Activated CD8-positive, alpha-beta T cell treated with anti-CD3 and anti-CD28 coated beads for 36 hours (primary cell): ENCODE data around the gene BBX. TPM values are rescaled to one million over a fixed set of nuclear protein-coding genes. Genes with fewer than 3 reads are reported as not detected.
A peak's percentile ranks its signal among the peaks of the same experiment; 100 is the strongest.

ENCODE experiments used
- ATAC-seq: fragments of 200-7000 bp; cut with Tn5 transposase; one replicate; pipeline ENCODE4 v1.10.0; 2021; ENCODE audit warnings: mild to moderate bottlenecking, moderate library complexity
- CTCF ChIA-PET: fragments of 350-600 bp; sonication (Branson Sonifier 250); formaldehyde crosslinking; loops from one replicate; lab custom pipeline; 2021; ENCODE audit warnings: antibody characterized with exemption; lab: Charles Lee
- POLR2A ChIA-PET: fragments of 350-600 bp; sonication (Branson Sonifier 250); formaldehyde crosslinking; loops from one replicate; lab custom pipeline; 2021; ENCODE audit warnings: antibody characterized with exemption; lab: Charles Lee
- DNase-seq: peaks from one replicate; pipeline ENCODE4 v3.0.0-alpha.2; 2020
- H3K27ac Mint-ChIP-seq: one replicate; pipeline ENCODE4 v1.8.0; 2021; ENCODE audit warnings: mild to moderate bottlenecking, mixed read lengths
- H3K27me3 Mint-ChIP-seq: one replicate; pipeline ENCODE4 v1.8.0; 2021; ENCODE audit warnings: mixed read lengths
- H3K36me3 Mint-ChIP-seq: one replicate; pipeline ENCODE4 v1.8.0; 2021; ENCODE audit warnings: low read depth, mixed read lengths
- H3K4me1 Mint-ChIP-seq: one replicate; pipeline ENCODE4 v1.8.0; 2021; ENCODE audit warnings: low read depth, mixed read lengths
- H3K4me3 Mint-ChIP-seq: one replicate; pipeline ENCODE4 v1.8.0; 2021; ENCODE audit warnings: mild to moderate bottlenecking, moderate library complexity, mixed read lengths
- H3K9me3 Mint-ChIP-seq: one replicate; pipeline ENCODE4 v1.8.0; 2021; ENCODE audit warnings: mixed read lengths
- CTCF ChIP-seq: fragments of 200-600 bp; IDR thresholded peaks from one replicate; pipeline ENCODE4 v1.8.0; 2022; ENCODE audit warnings: antibody characterized with exemption, mild to moderate bottlenecking
- intact Hi-C: fragments of 100-400 bp; cut with micrococcal nuclease; formaldehyde crosslinking; loops from one replicate; pipeline ENCODE4 v1.10.0; 2022
- total RNA-seq, 2 experiments: library from RNA; stranded (reverse); gene quantifications; one replicate each; pipeline ENCODE4 v1.2.3, GENCODE V29; 2021

Gene BBX
- total RNA-seq, 2 experiments from 2014 or later = 40.9 to 42.4 TPM

GRCh38 chr3:107598926-107599771 lies 76.4 kb downstream of the BBX start:
- TF ChIP-seq CTCF = no peak
- peaks cover 7% of the 10 kb centered on the region for H3K36me3 Mint-ChIP-seq
- DNase-seq (peak; percentile 68), ATAC-seq (peak; percentile 89)
- peak overlapping the region; percentile 98 for H3K27ac Mint-ChIP-seq
- H3K9me3 Mint-ChIP-seq = no peaks in the 10 kb centered on the region
- H3K4me3 Mint-ChIP-seq = peak overlapping the region; percentile 88
- intact Hi-C loops = no loop called here
- ChIA-PET CTCF (interaction anchor here (0.6 to 2.2 kb wide), 14 partner anchors 8 to 363 kb away, joined by 3 to 8 read pairs (median 4); no protein-coding TSS in a partner anchor), POLR2A (interaction anchor here (0.7 to 2.1 kb wide), 6 partner anchors 9 to 71 kb away, joined by 3 to 6 read pairs (median 3); no protein-coding TSS in a partner anchor)
- peaks cover 59% of the 10 kb centered on the region for H3K4me1 Mint-ChIP-seq
- H3K27me3 Mint-ChIP-seq = no peaks in the 10 kb centered on the region

GRCh38 chr3:107599772-107600145 lies 77.0 kb downstream of the BBX start:
- Mint-ChIP-seq H3K27me3 (no peaks in the 10 kb centered on the region), H3K27ac (peak overlapping the region; percentile 98), H3K4me1 (peaks cover 62% of the 10 kb centered on the region), H3K4me3 (peak overlapping the region; percentile 88), H3K9me3 (no peaks in the 10 kb centered on the region), H3K36me3 (peaks cover 9% of the 10 kb centered on the region)
- ATAC-seq (no peak), DNase-seq (no peak)
- CTCF ChIA-PET = interaction anchor here (0.6 to 2.2 kb wide), 9 partner anchors 12 to 364 kb away, joined by 3 to 8 read pairs (median 4); no protein-coding TSS in a partner anchor
- TF ChIP-seq CTCF = no peak
- intact Hi-C loops = no loop called here
- POLR2A ChIA-PET = interaction anchor here (0.9 to 2.1 kb wide), 4 partner anchors 9 to 81 kb away, joined by 3 to 6 read pairs (median 4); no protein-coding TSS in a partner anchor

GRCh38 chr3:107600780-107601179 lies 78.0 kb downstream of the BBX start:
- Mint-ChIP-seq H3K4me1 (peaks cover 58% of the 10 kb centered on the region), H3K4me3 (peak overlapping the region; percentile 53), H3K9me3 (no peaks in the 10 kb centered on the region), H3K27ac (peak overlapping the region; percentile 51), H3K27me3 (no peaks in the 10 kb centered on the region), H3K36me3 (peaks cover 9% of the 10 kb centered on the region)
- intact Hi-C loops = no loop called here
- DNase-seq (no peak), ATAC-seq (no peak)
- no peak for TF ChIP-seq CTCF
- CTCF ChIA-PET = interaction anchor here (0.9 to 2.0 kb wide), 7 partner anchors 9 to 365 kb away, joined by 3 to 6 read pairs (median 4); no protein-coding TSS in a partner anchor
- POLR2A ChIA-PET = no interaction called here

GRCh38 chr3:107604057-107604822 lies 81.5 kb downstream of the BBX start:
- Mint-ChIP-seq H3K9me3 (peaks cover 11% of the 10 kb centered on the region), H3K27me3 (no peaks in the 10 kb centered on the region), H3K36me3 (peaks cover 31% of the 10 kb centered on the region), H3K4me3 (no peak overlapping the region), H3K27ac (no peak overlapping the region), H3K4me1 (peaks cover 39% of the 10 kb centered on the region)
- ATAC-seq (no peak), DNase-seq (no peak)
- intact Hi-C loops = no loop called here
- POLR2A ChIA-PET = no interaction called here
- CTCF ChIA-PET = interaction anchor here (1.2 to 1.3 kb wide), 2 partner anchors 23 to 25 kb away, joined by 3 read pairs; no protein-coding TSS in a partner anchor
- TF ChIP-seq CTCF = no peak
